LNCAP (cell line): ENCODE measurements around the gene OR4M1.
"Not testable (repeated sequence)": the region's sequence is repeated elsewhere in the genome, so short reads cannot be mapped to it uniquely, and the experiment has no call there.

Source experiments
- TF ChIP-seq, protein P1 (sequence below): fragments of 450-650 bp; IDR thresholded peaks from 2 replicates; pipeline ENCODE4 v1.5.1; 2017; ENCODE audit warnings: mild to moderate bottlenecking

Gene OR4M1, protein sequence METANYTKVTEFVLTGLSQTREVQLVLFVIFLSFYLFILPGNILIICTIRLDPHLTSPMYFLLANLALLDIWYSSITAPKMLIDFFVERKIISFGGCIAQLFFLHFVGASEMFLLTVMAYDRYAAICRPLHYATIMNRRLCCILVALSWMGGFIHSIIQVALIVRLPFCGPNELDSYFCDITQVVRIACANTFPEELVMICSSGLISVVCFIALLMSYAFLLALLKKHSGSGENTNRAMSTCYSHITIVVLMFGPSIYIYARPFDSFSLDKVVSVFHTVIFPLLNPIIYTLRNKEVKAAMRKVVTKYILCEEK

DNA sequence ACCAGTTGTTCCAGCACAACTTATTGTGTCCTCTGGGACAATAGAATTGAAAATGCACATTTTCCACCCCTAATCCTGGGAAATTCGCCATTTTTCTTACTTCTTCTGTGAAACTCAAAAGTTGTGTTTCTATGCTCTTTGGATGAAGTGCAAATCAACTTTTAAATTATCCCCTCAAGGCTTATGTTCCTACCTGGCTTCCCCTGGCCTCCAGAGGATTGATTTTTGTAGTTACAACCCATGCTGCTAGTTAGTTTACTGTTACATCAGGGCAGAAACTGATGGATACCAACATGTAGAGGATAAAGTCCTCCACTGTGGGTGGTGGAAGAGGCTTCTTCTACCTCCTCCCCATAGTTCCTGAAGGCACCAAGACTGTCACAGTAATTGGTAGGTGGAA is at the start of gene OR4M1:
OR4M1 (plus strand) TSS at position 301 of the 400 bp plus-strand sequence. CDS start 6,819 bp downstream, outside the sequence.
- TF ChIP-seq, protein P1, sequence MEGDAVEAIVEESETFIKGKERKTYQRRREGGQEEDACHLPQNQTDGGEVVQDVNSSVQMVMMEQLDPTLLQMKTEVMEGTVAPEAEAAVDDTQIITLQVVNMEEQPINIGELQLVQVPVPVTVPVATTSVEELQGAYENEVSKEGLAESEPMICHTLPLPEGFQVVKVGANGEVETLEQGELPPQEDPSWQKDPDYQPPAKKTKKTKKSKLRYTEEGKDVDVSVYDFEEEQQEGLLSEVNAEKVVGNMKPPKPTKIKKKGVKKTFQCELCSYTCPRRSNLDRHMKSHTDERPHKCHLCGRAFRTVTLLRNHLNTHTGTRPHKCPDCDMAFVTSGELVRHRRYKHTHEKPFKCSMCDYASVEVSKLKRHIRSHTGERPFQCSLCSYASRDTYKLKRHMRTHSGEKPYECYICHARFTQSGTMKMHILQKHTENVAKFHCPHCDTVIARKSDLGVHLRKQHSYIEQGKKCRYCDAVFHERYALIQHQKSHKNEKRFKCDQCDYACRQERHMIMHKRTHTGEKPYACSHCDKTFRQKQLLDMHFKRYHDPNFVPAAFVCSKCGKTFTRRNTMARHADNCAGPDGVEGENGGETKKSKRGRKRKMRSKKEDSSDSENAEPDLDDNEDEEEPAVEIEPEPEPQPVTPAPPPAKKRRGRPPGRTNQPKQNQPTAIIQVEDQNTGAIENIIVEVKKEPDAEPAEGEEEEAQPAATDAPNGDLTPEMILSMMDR, result not testable (repeated sequence)

- TF ChIP-seq, protein P1, result no peak
Measured at GRCh38 chr14:19729359-19729758, 43.9 kb upstream of the OR4M1 start.

GRCh38 chr14:19729763-19730162 is 43.5 kb upstream of the OR4M1 start:
- TF ChIP-seq, protein P1, result no peak

GRCh38 chr14:19743256-19743655 is 30.0 kb upstream of the OR4M1 start, which contains the start of gene OR4Q3:
TSS of gene OR4Q3 (plus strand) at chr14:19743571.
- TF ChIP-seq, protein P1, result no peak

- TF ChIP-seq, protein P1, result no peak
Measured at GRCh38 chr14:19754172-19754571, 19.1 kb upstream of the OR4M1 start.

- TF ChIP-seq, protein P1, result no peak
Measured at GRCh38 chr14:19771895-19772430, 1.3 kb upstream of the OR4M1 start.

GRCh38 chr14:19775587-19775986 is 2.3 kb downstream of the OR4M1 start:
- TF ChIP-seq, protein P1, result no peak
